Measurements from ENCODE around the gene TMEM270. TPM values are rescaled to one million over a fixed set of nuclear protein-coding genes. Genes with fewer than 3 reads are reported as not detected.

Gene TMEM270
- total RNA-seq, 1 experiment from 2014 or later = 1.1 TPM

- intact Hi-C loops (cut with micrococcal nuclease) = no loop called here
- no peaks in the 10 kb centered on the region for H3K9me2 ChIP-seq (ENCODE audit: insufficient read depth)
- no peak overlapping the region for H3K9ac ChIP-seq (ENCODE audit: low read length)
- H4K20me1 ChIP-seq (ENCODE audit: insufficient read depth) = no peaks in the 10 kb centered on the region
- H3K9me3 ChIP-seq (ENCODE audit: control insufficient read depth in 1 of 2, insufficient read depth in 1 of 2, low read depth in 1 of 2, low read length in 2 of 2) = no peaks in the 10 kb centered on the region
- H3K4me3 ChIP-seq (replicated peaks in 1 of 2; ENCODE audit: low read depth in 1 of 2, low read length in 2 of 2) = no peak overlapping the region
- no TSS peak for BruUV-seq (replicated peaks)
- H2AFZ ChIP-seq (ENCODE audit: low read depth, low read length, poor library complexity, severe bottlenecking) = no peak overlapping the region
- no peaks in the 10 kb centered on the region for H3K36me3 ChIP-seq (ENCODE audit: control insufficient read depth in 1 of 2, insufficient read depth in 2 of 2, low read length in 2 of 2)
- peaks cover 0 to 7% of the 10 kb centered on the region in 2 experiments; a peak in 1 of 4 replicates for H3K4me1 ChIP-seq (ENCODE audit: control insufficient read depth in 1 of 2, insufficient read depth in 2 of 2, low read length in 2 of 2)
- no peak overlapping the region for H3K4me2 ChIP-seq (ENCODE audit: low read length)
- CTCF ChIA-PET = no interaction called here
- H3K27ac ChIP-seq (ENCODE audit: low read depth, low read length) = no peak overlapping the region
- peak; percentile 7 for DNase-seq (ENCODE audit: low read depth, low spot score)
- ATAC-seq = peak; percentile 49
- POLR2A ChIA-PET = no interaction called here
- H3K79me2 ChIP-seq (ENCODE audit: insufficient read depth, low read length) = no peaks in the 10 kb centered on the region
- RAD21 ChIA-PET (ENCODE audit: low non-redundant PET in 1 of 2, low total read pairs in 2 of 2, uncharacterized antibody in 2 of 2, unreplicated experiment in 2 of 2) = interaction anchor here in 1 of 2 experiments (0.9 kb wide), 1 partner anchor 138 kb away, joined by 4 read pairs; no protein-coding TSS in a partner anchor
- TF ChIP-seq JUND (IDR thresholded peaks at IDR 0.05) (no peak), ZFX (IDR thresholded peaks at IDR 0.05) (no peak), EZH2phosphoT487 (IDR thresholded peaks at IDR 0.05; ENCODE audit: borderline replicate concordance) (no peak), ZNF274 (IDR thresholded peaks at IDR 0.05; ENCODE audit: low read depth, low read length) (no peak), EZH2 (IDR thresholded peaks at IDR 0.05) (no peak), TCF7L2 (IDR thresholded peaks at IDR 0.05; ENCODE audit: borderline replicate concordance, extremely low read depth, insufficient read depth, insufficient read length) (no peak), CTCF (IDR thresholded peaks at IDR 0.05 in 2 of 3, conservative IDR thresholded peaks at IDR 0.05 in 1 of 3; ENCODE audit: borderline replicate concordance in 1 of 3, insufficient read depth in 1 of 3, low read depth in 2 of 3, low read length in 2 of 3) (no peak)
- H3K27me3 ChIP-seq (ENCODE audit: insufficient read depth, low read length) = no peaks in the 10 kb centered on the region
Measured at GRCh38 chr7:73888959-73889358, 28.0 kb downstream of the TMEM270 start.

Data from HCT116 (cell line).